Left kidney (tissue), 2 donors: ENCODE measurements around the gene SLC66A1. TPM values are rescaled to one million over a fixed set of nuclear protein-coding genes. Genes with fewer than 3 reads are reported as not detected.

Experiments used
- DNase-seq: peaks from one replicate; pipeline ENCODE4 v3.0.0-alpha.2; 2013
- polyA plus RNA-seq: library from polyadenylated mRNA; unstranded; fragments of 120-200 nt; gene quantifications from one replicate; pipeline ENCODE4 v1.2.1, GENCODE V29; 2013; ENCODE audit not compliant: insufficient read length

SLC66A1 gene
- polyA plus RNA-seq, 1 donor, result 13.3 TPM

- no peak for DNase-seq
Observed at GRCh38 chr1:19324665-19324990, 12.5 kb downstream of the SLC66A1 start.

- DNase-seq, result no peak
Observed at GRCh38 chr1:19325368-19325957, 13.3 kb downstream of the SLC66A1 start.

GRCh38 chr1:19325958-19326747 lies 14.0 kb downstream of the SLC66A1 start:
- DNase-seq, result no peak

GRCh38 chr1:19326748-19327065 lies 14.6 kb downstream of the SLC66A1 start:
- DNase-seq, result no peak

- DNase-seq, result no peak
Observed at GRCh38 chr1:19327301-19327700, 15.2 kb downstream of the SLC66A1 start.

GRCh38 chr1:19327736-19328135 lies 15.6 kb downstream of the SLC66A1 start:
- DNase-seq, result no peak

GRCh38 chr1:19328486-19328885 lies 16.4 kb downstream of the SLC66A1 start:
- DNase-seq, result no peak

GRCh38 chr1:19329188-19329587 lies 17.1 kb downstream of the SLC66A1 start:
- no peak for DNase-seq

GRCh38 chr1:19329611-19330010 lies 17.5 kb downstream of the SLC66A1 start:
- no peak for DNase-seq

GRCh38 chr1:19330449-19331135 lies 18.5 kb downstream of the SLC66A1 start:
- DNase-seq, result no peak

- no peak for DNase-seq
Observed at GRCh38 chr1:19331262-19331878, 19.2 kb downstream of the SLC66A1 start.

- DNase-seq, result no peak
Observed at GRCh38 chr1:19332832-19333231, 20.7 kb downstream of the SLC66A1 start.

- no peak for DNase-seq
Observed at GRCh38 chr1:19333587-19334354, 21.6 kb downstream of the SLC66A1 start.

GRCh38 chr1:19336543-19336942 lies 24.4 kb downstream of the SLC66A1 start:
- no peak for DNase-seq

GRCh38 chr1:19337289-19337688 lies 25.2 kb downstream of the SLC66A1 start:
- no peak for DNase-seq

- peak; percentile 34 for DNase-seq
Observed at GRCh38 chr1:19338323-19338762, 26.2 kb downstream of the SLC66A1 start.

- DNase-seq, result no peak
Observed at GRCh38 chr1:19339214-19339861, 27.2 kb downstream of the SLC66A1 start.

GRCh38 chr1:19340387-19340937 lies 28.3 kb downstream of the SLC66A1 start:
- no peak for DNase-seq

- peak; percentile 64 for DNase-seq
Observed at GRCh38 chr1:19341201-19342061, 29.3 kb downstream of the SLC66A1 start.

- no peak for DNase-seq
Observed at GRCh38 chr1:19342062-19342750, 30.1 kb downstream of the SLC66A1 start.
